ENCODE measurements around the gene ARHGEF33. TPM values are rescaled to one million over a fixed set of nuclear protein-coding genes. Genes with fewer than 3 reads are reported as not detected.

ARHGEF33 gene
- total and polyA plus RNA-seq, 12 donors: 0.06 to 0.99 (median 0.41) TPM

DNA sequence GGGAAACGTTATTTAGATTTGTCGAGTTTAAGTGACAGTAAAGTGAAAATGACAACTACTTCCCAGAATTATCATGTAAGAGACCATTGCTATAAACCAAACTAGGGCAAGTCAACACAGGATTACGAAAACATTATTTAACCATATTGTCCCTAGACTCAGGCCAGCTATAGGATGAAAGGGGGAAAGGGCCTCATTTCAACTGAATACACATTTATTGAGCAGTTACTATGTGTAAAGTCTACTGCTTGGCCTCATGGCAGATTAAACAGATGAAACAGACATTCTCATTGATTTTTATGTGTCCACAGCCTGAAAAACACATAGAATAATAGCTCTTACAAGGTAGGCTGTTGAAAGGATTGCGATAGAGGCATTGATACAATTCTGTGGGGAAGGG is 32.7 kb downstream of the ARHGEF33 start:
- Histone ChIP-seq H3K36me3 (no peaks in the 10 kb centered on the region), H3K27me3 (no peaks in the 10 kb centered on the region), H3K4me1 (peaks cover 0 to 7% (median 0%) of the 10 kb centered on the region in 9 donors), H3K9me3 (no peaks in the 10 kb centered on the region), H3K27ac (no peak overlapping the region), H3K4me3 (no peak overlapping the region)
- TF ChIP-seq, protein P1, sequence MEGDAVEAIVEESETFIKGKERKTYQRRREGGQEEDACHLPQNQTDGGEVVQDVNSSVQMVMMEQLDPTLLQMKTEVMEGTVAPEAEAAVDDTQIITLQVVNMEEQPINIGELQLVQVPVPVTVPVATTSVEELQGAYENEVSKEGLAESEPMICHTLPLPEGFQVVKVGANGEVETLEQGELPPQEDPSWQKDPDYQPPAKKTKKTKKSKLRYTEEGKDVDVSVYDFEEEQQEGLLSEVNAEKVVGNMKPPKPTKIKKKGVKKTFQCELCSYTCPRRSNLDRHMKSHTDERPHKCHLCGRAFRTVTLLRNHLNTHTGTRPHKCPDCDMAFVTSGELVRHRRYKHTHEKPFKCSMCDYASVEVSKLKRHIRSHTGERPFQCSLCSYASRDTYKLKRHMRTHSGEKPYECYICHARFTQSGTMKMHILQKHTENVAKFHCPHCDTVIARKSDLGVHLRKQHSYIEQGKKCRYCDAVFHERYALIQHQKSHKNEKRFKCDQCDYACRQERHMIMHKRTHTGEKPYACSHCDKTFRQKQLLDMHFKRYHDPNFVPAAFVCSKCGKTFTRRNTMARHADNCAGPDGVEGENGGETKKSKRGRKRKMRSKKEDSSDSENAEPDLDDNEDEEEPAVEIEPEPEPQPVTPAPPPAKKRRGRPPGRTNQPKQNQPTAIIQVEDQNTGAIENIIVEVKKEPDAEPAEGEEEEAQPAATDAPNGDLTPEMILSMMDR (IDR thresholded peaks at IDR 0.05): no peak
- WGBS, 2 donors: 94% methylated on average over 4 of the region's 4 CpGs
- intact Hi-C loops (cut with DNase I): no loop called here
- DNase-seq (no peak), ATAC-seq (no peak)

DNA sequence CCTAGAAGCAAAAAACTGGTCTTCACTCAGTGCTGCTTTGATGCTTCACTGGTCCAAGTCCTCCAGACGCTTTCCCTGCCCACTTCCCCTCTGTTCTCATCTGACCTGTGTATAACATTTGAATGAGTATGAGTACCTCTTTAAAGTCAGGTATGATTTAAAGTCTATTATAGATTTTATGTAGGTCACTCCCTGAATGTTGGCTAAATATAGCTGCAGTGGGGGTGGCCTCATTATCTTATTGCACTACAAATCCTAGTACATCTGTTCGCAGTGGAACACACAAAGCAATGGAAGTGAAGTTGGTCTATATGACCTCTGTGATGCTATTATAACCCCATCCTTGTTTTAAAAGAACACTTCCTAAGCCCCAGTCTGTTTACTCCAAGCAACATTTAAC is 33.2 kb downstream of the ARHGEF33 start:
- Histone ChIP-seq H3K27ac (no peak overlapping the region), H3K4me1 (peaks cover 0 to 7% (median 0%) of the 10 kb centered on the region in 9 donors), H3K4me3 (no peak overlapping the region), H3K9me3 (no peaks in the 10 kb centered on the region), H3K36me3 (no peaks in the 10 kb centered on the region), H3K27me3 (no peaks in the 10 kb centered on the region)
- ATAC-seq (peak in 4 of 8 donors; percentile 44 to 56 (median 52)), DNase-seq (no peak)
- 68 to 79% methylated on average over 2 of the region's 2 CpGs for WGBS, 2 donors
- TF ChIP-seq, protein P1 (IDR thresholded peaks at IDR 0.05): no peak
- intact Hi-C loops (cut with DNase I): no loop called here

DNA sequence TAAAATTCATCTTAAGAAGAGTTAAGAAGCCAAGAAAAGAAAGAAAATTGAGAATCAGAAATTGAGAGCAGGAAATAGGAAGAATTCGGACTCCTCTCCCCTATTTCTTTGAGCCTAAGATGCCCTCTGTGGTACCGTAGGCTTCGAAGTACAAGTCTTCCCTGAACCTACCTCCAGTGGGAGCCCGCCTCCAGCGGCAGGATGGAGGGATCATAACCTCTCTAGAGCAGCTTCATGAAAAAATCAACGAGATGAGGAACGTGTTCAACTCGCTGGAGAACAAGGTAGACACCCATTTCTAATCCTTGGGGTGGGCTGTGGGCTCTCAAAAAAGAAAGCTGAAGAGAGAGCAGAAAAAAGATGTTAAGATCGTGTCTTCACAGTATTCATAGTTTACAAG is 36.3 kb downstream of the ARHGEF33 start:
- DNase-seq (no peak), ATAC-seq (no peak)
- Histone ChIP-seq H3K27ac (no peak overlapping the region), H3K27me3 (no peaks in the 10 kb centered on the region), H3K9me3 (no peaks in the 10 kb centered on the region), H3K4me1 (peaks cover 0 to 7% (median 0%) of the 10 kb centered on the region in 9 donors), H3K36me3 (peaks cover 0 to 4% (median 0%) of the 10 kb centered on the region in 9 donors), H3K4me3 (no peak overlapping the region)
- WGBS, 2 donors: 68 to 72% methylated on average over 9 of the region's 9 CpGs
- TF ChIP-seq, protein P1 (IDR thresholded peaks at IDR 0.05): no peak
- intact Hi-C loops (cut with DNase I): no loop called here

DNA sequence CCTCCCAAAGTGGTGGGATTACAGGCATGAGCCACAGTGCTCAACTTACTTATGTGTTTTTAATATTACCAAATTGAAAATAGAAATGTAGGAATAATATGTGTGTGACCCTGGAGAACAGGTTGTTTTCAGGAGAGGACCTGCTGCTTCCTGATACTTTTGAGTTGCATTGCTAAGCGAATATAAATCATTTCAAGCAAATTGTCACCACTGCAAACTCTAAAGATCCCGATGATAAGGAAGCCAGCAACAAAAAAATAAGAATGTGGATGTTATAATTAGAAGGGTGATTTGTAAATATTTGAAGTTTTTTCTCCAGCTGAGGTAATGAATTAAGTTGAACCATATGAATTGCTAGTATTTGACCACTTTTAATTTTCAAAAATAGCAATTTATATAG is 40.9 kb downstream of the ARHGEF33 start:
- no peak overlapping the region for H3K4me3 ChIP-seq
- H3K27ac ChIP-seq: no peak overlapping the region
- peaks cover 0 to 4% (median 0%) of the 10 kb centered on the region in 9 donors for H3K36me3 ChIP-seq
- ATAC-seq: no peak
- no peaks in the 10 kb centered on the region for H3K27me3 ChIP-seq
- TF ChIP-seq, protein P1 (IDR thresholded peaks at IDR 0.05): no peak
- 87 to 94% methylated on average over 2 of the region's 2 CpGs for WGBS, 2 donors
- H3K9me3 ChIP-seq: no peaks in the 10 kb centered on the region
- H3K4me1 ChIP-seq: peaks cover 0 to 6% (median 0%) of the 10 kb centered on the region in 9 donors
- DNase-seq: no peak
- intact Hi-C loops (cut with DNase I): no loop called here
